HL-60/S4 treated with phorbol 12-myristate 13-acetate at 8.2 ng/mL for 4 days and 3 days (cell line): ENCODE results near the gene MYOD1.

ENCODE experiments used
- in situ Hi-C: fragments of 300-500 bp; cut with MboI; formaldehyde crosslinking; loops from 2 replicates; pipeline ENCODE4 v1.15.0; 2022; ENCODE audit warnings: low sequenced_read_pairs

Gene MYOD1

DNA sequence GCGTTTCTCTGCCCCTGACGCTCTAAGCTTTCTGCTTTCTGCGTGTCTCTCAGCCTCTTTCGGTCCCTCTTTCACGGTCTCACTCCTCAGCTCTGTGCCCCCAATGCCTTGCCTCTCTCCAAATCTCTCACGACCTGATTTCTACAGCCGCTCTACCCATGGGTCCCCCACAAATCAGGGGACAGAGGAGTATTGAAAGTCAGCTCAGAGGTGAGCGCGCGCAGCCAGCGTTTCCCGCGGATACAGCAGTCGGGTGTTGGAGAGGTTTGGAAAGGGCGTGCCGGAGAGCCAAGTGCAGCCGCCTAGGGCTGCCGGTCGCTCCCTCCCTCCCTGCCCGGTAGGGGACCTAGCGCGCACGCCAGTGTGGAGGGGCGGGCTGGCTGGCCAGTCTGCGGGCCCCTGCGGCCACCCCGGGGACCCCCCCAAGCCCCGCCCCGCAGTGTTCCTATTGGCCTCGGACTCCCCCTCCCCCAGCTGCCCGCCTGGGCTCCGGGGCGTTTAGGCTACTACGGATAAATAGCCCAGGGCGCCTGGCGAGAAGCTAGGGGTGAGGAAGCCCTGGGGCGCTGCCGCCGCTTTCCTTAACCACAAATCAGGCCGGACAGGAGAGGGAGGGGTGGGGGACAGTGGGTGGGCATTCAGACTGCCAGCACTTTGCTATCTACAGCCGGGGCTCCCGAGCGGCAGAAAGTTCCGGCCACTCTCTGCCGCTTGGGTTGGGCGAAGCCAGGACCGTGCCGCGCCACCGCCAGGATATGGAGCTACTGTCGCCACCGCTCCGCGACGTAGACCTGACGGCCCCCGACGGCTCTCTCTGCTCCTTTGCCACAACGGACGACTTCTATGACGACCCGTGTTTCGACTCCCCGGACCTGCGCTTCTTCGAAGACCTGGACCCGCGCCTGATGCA lies at the start of gene MYOD1:
MYOD1 (plus strand) TSS at position 544 of the 910 bp plus-strand sequence; CDS start at position 756, 212 bp downstream.
- in situ Hi-C loops: no loop called here

DNA sequence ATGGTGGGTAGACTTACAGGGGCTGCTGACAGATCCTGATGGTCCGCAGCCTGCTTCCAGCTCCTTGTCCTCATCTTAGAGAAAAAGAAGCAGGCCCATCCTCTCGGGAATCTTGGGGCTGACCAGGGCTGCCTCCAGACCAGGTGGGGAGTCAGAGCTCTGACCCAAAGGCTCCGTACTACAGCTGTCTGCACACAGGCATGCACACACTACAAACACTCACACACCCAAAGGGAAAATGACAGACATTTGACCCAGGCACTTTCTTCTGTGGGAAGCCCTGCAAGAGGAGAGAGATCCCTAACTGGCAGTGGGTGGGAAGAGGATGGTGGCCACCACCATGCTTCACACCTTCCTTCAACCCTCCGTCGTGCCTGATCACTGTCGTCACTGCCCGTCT lies 46.9 kb upstream of the MYOD1 start:
- in situ Hi-C loops: no loop called here

DNA sequence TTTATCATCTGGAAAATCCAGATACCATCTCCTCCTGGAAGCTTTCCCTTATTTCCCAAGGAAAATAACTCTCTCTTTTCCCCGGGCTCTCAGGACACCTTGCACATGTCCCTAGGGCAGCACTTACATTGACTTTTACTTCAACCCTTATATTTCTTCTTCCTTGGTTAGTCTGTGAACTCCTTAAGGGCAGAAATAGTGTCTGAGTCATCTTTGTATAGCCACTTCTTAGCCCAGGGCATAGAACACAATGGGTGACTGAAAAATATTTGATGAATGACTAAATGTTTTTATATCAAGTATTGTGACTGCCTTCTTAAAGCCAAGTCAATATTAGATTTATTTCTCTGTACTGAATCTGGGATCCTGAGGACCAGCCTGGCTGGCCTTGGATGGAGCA lies 45.4 kb upstream of the MYOD1 start:
- in situ Hi-C loops: no loop called here

DNA sequence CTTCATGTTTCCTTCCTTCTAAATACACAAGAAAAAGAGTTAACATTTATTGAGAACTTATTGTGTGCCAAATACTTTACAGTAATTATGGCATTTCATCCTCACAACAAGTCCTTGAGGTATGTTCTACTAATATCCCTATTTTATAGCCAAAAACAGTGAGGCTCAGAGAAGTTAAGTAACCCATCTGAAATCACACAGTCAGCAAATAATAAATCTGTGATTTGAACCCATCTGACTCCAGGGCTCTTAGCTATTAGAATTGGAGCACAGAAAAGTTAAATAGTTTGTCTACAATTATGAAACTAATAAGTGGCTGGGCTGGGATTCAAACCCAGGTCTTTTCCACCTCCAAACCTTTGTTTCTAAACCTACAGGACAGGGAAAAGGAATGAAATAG lies 36.5 kb upstream of the MYOD1 start:
- in situ Hi-C loops: no loop called here

DNA sequence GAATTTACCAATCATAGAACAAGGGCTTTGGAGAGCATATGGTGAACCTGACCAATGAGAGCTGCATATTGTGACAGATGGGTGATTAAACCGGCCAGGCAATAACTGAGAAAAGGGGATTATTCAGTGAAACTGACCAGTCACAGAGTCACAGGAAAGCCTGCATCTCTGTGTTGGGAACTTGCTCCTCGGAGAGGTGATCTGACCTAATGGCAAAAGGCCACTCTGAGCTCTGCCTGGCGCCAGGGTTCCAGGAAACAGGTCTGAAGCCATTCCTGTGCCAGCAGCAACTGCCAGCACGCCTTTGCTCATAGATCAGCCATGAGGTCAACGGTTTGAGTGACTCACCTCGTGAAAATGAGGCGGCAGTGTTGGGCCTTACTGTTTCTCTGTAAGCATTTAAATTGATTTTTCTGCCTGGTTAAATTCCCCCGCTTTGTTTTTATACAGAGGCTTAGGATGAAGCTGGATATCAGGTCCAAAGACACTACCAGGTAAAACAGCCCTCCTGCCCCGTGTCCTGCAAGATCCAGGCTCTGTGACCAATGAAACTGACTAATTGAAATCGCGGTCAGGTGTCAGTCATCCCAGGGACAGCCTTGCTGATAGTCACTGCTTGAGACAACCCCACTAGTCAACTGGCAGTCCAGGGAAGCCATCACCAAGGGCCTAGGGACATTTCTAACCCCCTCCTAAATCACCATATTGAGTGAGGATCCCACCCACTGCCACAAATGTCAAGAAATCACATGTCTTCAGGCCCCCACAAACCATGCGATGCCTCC lies 35.8 kb upstream of the MYOD1 start:
- in situ Hi-C loops: no loop called here

DNA sequence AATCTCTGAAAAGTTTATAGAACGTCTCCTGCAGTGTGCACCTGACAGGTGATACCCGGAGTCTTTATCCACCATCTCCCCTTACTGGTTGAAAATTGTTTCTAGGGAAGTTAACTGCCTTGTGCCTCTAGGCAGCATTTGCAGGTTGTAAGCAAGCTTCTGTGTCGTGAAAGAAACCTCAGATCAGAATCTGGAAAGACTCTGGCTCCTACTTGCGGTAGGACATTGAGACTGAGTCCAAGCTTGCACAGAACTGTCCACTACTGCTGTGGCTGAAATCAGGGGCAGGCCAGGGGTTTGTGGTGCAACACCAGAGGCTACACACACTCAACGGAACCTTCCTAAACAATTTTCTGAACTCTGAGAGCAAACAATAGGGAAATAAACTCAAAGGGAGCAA lies 34.8 kb upstream of the MYOD1 start:
- in situ Hi-C loops: no loop called here

DNA sequence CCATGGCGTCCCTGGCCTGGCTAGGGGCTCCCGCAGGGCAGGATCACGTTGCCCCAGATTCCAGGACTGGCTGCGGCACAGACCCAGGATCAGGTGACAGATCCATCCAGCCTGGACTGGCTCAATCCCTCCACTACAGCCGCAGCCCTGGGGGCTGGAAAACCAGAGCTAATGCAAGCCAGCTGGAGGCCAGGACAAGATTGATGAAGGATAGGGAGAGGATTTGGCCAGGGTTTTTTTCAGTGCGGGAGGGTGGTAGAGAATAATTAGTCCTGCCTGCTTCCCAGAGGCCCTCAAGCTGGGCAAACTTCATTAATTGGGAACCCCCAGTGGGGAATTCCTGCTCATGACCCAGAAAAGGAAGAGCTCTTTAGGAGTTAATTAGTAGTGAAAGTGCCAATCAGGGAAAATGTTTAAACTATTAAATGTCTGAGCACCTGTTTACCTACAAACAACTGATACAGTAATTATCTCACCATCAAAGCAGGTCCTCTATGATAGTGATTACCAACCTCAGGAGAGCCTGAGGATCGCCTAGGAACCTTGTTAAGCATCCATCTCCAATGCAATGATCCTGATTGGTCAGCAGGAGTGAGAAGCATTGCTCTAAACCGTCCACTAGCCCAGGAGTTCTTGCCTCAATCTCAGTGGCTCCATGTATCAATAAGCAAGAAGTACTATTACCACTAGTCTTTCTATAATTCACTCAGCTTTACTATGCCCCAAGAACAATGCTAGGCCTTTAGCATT lies 33.0 kb upstream of the MYOD1 start:
- in situ Hi-C loops: no loop called here

DNA sequence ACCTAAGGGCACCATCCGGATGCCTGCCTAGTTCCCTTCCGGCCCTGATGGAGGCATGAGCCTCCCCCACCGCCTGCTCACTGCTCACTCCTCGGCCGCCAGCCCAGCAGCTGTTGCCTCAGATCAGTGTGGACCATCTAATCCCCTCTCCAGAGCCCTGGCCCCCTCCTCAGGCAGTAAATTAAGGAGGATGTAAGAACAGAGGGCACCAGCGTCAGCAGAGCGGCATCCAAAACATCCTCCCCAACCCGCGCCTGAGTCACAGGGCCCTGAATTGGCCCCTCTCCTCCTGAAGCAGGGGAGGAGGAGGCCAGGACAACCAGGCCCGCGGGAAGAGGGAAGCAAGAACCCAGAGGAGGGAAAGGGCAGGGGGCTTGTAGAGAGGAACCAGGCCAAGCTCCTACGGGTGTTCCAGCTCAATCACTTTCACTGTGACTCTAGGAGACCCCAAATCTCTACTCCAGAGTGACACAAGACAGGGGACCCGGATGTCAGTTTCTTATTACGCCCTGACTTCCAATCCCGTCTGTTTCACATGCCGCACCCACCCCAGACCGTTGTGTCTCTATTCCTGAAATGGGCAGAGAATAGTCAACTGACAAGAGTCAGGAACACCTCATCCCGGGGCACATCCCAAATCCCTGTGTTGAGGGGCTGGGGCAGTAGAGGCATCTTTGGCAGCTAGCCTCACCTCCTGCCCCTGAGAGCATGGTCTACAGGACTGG lies 31.3 kb upstream of the MYOD1 start:
- in situ Hi-C loops: no loop called here

DNA sequence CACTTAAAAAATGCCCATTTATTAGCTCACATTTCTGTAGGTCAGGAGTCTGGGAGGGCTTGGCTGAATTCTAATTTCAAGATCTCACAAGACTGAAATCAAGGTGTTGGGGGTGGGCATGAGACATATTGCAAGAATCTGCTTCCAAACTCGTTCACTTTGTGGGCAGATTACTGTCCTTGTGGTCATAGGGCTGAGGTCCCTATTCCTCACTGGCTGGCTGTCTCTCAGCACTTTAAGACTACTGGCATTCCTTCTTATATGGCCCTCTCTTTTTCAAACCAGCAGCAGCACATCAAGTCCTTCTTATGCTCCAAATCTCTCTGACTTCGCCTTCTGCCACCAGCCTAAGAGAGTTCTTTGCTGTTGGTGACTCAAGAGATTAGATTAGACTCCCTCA lies 27.8 kb upstream of the MYOD1 start:
- in situ Hi-C loops: no loop called here

DNA sequence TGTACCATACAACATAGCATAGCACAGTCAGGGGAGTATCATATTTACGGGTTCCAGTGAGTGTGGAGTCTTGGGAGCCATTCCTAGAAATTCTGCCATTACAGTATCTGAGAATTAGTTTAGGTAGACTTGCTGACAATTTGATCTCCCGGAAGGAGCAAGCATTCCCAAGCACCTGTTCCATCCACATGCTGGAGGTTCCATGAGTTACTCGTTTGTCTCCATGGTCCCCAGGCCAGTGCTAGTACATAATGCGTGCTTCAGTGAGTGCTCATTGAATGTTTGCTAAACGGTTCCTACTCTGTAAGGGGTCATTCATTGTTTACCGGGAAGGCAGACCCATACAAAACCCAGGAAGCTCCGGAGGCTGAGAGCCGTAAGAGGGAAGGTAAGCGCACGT lies 27.4 kb upstream of the MYOD1 start:
- in situ Hi-C loops: no loop called here

DNA sequence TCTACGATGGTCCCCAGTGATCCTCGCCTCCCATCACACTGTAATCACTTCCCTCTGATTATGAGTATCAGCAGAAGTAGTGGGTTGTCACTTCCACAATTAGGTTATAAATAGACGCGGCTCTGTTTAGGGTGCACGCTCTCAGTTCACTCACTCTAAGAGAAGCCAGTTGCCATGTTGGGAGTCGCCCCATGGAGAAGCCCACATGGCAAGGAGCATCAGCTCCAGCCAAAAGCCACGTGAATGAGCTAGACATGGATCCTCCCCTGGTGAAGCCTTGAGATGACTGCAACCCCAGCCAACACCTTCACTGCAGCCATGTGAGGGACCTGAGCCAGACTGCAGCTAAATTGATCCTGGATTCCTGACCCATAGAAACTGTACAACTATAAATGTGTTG lies 26.4 kb upstream of the MYOD1 start:
- in situ Hi-C loops: no loop called here

DNA sequence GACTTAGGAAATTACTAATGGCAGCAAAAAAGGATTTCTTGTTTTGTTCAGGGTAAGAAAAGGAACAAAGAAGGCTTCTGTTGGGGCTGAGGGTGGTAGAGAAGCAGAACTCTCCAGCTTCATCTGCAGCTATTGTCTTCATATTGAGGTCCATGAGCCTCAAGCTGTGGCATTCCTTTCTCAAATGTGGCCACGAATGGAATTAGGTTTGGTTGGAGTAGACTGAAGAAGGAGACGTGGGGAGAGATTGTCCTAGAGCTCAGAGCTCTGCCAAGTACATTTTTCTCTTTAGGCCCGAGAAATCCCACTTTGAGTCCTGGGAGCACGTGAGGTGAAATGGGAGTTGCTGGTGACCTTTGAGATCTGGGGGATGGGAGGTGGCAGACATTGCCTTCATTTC lies 25.8 kb upstream of the MYOD1 start:
- in situ Hi-C loops: no loop called here

DNA sequence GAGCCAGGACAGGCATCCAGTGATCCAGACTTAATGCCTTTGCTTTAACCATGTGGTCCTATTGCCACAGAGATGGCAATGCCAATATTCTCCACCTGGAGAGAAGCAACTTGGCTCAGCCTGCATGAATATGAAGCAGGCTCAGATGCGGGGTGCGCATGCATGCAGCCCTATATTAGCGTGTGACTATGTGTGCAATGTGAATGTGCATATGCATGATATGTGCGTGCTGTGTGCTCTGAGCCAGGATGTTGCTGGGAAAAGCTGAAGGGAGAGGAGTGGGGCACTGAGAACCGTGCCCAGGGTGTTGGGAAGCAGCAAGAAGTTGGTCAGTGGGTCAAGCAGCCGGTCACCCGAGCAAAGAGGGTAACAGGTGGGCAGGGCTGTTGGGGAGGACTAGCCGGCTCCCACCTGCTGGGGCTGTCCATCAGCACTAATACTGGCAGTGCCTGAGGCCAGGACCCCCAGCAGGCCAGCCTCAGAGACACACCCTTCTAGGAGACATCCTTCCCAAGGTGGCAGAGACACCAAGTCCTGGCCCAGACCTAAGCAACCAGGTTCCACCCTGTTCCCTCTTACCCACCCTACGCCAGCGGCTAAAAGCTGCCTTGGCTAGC lies 24.8 kb upstream of the MYOD1 start:
- in situ Hi-C loops: no loop called here

DNA sequence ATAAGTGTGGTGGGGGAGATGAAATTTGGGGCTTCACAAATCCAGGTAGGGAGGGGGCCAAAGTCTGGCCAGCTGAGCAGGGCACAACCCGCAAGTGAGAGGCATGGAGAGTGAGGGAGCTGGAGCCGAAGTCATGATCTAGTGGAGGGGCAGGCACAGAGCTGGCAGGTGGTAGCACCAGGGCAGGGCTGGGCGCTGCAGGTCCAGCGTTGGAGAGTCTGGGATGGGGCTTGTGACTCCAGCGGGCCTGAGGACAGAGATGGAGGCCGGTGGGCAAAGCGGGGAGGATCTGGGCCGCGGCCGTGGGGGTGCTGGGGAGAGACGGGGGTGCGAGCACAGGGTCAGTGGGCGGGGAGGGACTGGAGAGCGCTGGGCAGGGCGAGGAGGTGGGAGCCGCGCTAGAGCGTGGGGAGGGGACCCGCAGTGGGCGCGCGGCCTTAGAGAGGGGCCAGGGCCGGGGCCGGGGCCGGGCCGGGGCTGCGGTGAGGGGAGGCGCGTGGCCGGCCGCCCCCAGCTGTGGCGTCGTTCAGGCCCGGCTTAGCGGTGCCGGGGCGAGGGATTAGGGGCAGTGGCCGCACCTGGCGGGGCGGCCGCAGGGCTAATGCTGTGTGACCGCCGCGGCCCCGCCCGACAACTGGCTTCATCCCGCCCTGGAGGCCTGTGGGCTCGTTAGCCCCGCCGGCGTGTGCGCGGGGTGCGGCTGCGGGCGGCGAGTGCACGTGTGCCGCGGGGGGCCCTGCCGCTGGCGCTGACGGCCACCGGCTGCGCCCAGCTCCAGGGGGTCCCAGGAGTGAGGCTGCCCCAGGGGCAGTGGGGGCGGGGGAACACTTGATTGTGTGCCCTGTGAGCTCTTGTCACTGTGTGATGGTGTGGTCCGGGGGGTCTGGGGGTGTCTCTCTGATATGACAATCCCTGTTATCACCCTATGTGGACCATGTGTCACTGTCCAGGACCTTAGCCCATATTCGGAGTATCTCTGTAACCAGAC lies 23.6 kb upstream of the MYOD1 start:
- in situ Hi-C loops: no loop called here

DNA sequence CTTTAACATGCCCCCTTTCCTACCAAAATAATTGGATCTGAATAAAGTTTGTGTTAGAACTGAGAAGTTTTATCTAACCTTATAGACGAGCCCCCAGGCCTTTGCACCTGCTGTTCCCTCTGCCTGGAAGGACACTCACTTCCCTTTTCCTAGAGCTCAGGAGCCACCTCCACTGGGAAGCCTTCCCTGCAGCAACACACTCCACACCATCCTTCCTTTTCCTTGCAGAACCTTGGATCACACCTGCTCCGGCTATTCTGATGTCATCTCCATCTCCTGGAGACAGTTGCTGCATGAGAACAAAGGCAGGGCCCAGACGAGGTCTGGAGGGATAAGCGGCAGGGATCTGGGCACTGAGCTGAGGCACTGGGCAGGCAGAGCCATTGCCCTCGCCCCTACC lies 22.6 kb upstream of the MYOD1 start:
- in situ Hi-C loops: no loop called here

DNA sequence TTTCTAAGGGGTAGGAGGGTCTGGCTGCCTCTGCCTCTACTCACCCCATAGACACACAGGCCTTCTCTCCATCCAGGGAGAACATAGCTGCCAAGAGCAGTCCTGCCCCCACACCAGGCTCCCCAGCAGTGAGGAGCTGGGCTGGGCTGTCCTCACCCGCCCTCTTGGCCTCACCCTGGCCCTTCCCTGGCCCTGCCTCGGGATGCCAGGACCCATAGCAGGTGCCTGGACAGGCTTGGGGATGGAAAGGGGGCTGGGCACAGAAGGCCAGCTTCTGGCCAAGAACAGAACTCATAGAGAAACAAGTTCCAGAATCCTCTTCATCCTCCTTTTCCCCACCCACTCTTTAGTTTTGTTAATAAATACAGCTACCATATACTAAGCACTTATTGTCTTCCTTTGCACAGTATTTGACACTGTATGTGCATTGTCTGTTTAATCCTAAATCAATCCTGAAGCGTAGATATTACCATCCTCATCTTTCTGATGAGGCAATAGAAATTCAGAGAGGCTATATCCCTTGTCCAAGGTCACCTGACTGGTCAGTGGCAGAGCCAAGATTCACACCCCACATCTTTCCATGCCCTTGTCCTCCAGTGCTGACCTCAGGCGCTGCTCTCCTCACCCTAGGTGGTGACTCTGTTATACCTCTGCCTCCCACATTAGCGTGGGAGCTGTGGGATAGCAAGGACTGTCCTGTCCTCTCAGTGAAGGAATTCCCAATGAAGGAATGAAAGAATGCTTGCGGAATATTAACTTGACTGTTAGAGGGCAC lies 22.0 kb upstream of the MYOD1 start:
- in situ Hi-C loops: no loop called here

DNA sequence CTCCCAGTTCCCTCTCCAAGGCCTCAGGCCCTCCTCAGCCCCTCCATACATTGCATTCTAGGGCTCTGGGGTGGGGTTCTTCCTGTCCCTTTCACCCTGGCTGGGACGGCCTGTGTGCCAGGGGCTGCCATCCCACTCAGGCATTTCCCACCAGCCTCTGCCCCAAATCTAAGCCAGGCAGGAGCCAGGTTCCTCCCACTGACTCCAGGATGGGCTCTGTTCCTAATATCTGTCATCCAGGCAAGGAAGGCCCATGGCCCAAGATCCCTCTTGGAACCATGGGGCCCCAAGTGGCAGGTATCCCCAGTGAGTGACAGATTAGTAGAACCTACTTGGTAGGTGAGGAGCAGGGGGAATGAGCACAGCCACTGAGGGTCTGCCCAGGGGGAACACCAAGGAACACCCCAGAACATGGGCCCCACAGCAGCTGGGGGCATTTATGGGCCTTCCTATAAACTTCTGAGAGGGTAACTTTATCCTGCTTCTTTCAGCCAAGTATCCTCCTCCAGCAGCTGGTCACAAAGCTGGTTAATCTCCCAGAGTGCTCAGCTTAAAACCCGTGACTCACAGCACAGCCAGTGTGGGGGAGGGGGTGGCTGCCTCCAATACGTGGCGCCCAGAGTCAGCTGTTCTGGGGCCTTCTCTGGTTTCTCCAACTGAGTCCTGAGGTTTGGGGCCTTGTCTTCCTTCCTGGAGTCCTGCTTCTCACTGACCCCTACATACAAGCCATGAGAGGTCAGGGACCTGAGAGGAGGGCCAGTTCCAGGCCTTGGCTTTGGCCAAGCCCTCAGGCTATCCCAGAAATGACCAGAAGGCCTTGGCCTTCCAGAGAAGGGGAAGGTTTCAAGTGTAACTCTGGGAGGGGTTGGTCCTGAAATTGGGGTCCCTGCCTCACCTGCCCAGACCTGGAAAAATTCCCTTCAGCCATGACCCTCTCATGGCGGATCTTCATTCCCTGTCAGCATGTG lies 19.9 kb upstream of the MYOD1 start:
- in situ Hi-C loops: no loop called here
